Activated T-helper 1 cell treated with Interleukin-2 at 50 U/mL for 16 hours (primary cell): ENCODE results near the gene KSR1.

ENCODE experiments used
- DNase-seq: peaks from one replicate; pipeline ENCODE4 v3.0.0-alpha.2; 2020; ENCODE audit warnings: low read depth

Gene KSR1

GRCh38 chr17:27550974-27551505 lies 94.8 kb downstream of the KSR1 start:
- no peak for DNase-seq

DNA sequence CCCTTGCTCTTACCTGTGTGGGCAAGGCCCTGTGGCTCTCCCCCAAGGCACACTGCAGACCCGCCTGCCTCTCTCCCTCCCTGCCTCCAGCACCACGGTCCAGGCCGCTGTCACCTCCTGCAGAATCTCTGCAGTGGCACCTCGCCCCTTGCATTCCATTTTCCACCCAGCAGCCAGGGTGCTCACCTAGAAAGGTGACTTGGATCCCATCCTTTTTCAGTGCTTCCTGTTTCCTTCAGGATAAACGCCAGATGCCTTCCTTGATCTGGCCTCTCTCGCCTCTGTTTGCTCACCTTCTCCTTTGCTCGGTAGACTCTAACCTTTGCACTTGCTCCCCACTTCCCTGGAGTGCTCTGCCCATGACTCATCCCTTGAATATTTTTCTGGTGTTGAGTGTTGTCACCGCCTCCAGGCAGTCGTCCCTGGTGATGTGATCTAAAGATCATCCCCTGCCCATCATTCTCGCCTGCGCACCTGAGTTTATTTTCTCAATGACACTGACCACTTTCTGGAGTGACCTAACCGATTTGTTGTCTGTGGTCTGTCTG lies 95.5 kb downstream of the KSR1 start:
- no peak for DNase-seq

DNA sequence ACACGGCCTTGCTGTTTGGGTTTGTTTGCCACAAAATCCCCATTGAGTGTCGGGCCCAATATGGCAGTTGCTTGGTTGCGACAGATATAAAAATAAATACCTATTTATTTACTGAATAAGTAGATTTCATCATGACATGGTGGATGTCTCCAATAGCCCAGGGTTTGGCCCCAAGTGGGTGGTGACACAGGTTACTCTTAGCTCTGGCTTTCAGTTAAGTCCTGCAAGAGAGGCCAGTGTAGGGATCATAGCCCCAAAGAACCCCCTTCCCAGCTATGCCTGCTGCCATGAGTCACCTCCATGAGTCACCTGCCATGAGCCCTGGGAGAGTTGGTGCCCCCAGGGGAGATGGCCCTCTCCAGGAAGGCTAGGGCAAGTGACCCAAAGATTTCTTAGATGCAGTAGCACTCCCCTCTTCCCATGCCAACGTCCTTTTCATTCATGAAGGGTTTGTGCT lies 96.1 kb downstream of the KSR1 start:
- DNase-seq, result no peak

GRCh38 chr17:27553019-27553511 lies 96.8 kb downstream of the KSR1 start:
- DNase-seq, result no peak

- DNase-seq, result no peak
These were observed 97.9 kb downstream of the KSR1 start for GRCh38 chr17:27554152-27554551.

DNA sequence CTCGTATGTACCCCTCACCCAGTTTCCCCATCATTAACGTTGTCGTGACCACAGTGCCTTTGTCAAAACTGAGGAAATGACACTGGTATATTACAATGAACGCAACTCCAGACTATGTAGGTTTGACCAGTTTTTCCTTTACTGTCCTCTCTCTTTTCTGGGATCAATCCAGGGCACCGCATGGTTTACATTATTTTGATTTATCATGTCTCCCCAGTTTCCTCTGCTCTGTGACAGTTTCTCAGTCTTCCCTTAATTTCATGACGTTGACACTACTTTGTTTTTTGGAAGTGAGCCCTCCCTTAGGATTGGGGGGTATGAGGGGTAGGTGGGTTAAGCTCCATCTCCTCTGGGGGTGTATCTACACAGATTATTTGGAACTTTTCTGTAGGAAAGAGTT lies 98.7 kb downstream of the KSR1 start:
- no peak for DNase-seq

- no peak for DNase-seq
These were observed 99.1 kb downstream of the KSR1 start for GRCh38 chr17:27555339-27555738.

DNA sequence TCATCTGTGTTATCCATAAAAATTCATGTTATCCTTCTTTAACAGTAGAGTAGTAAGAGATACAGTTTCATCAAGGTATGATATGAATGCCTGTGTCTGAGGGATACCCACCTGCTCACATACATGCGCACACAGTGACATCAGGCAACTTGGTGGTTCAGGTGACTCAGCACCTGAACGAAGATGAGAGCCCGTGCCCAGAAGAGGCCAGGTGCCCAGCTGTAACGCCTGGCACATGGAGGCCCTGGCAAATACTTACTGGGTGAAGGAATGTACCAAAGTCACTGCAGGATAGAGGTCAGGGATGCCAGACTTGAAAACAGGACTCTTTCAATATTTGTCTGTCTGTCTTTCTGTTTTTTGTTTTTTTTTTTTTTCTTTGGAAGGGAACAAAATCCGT lies 102.1 kb downstream of the KSR1 start:
- no peak for DNase-seq

DNA sequence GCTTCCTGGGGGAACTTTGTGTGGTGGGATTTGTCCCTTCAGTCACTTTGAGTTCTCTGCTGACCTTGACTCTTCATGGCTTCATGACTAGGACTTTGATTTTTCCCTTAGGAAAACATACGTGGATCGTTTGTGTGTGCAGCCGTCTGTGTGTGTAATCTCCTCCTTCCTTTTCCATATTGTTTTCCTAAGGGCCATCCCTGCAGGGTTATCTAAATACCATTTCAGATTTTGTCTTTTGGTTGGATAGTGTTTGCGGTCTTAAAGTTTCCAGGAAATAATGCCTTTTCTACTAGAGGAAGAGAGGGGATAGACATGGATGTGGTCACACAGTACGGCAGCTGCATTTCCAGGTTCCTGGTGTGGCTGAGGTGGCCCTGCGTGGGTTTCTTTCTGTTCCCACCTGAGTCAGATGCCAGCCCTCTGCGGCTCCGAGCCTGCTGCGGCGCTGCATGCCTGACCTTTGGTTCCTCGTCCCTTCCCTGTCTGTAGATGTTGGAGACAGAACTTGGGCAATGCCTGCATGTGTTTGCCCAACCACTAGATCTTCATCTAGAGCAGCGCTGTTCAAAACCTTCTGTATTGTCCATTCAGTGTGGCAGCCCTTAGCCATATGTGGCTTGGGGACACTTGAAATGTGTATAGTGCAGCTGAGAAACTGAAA lies 102.7 kb downstream of the KSR1 start:
- DNase-seq, result no peak

DNA sequence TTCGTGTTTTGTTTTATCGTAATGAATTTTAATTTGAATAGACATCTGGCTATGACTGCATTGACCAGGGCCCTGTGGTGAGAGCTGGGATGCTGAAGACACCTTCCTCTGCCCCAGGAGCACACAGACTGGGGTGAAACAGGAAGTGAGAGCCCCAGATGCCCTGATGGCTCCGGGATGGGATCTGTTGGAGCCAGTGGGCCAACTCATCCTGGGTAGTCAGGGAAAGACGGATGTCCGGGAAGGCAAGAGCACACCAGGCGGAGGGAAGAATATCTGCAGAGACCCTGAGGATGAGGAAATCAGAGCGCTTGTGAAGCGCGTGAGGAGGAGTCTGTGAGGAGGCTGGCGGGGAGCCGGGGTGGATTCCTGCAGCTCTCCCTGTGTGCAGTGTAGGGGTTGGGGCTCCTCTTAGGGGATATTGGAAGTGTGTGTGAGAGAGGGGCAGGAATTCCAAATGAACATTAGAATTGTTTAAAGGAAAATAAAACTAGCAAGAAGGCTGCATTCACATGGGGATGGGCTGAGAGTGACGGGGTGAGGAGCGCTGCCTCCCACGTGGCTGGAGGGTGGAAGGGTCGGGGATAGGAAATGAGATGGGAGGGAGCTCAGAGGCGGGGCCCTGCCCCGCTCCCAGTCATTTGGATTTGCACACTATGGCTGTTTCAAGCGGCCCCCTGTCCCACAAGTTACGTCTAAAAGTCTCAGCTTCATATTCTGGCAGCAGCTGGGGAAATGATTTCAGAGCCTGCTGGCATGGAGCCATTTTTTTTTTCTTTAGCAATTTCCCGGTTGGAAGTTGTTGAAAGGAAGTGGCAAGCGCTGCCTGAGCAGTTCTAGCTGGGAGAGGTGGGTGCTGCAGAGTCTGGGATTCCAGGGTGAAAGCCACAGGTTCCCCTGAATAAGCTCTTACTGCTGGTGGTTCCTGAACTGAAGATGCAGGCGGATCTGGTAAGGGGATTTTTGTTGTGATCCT lies 103.5 kb downstream of the KSR1 start:
- DNase-seq, result no peak

DNA sequence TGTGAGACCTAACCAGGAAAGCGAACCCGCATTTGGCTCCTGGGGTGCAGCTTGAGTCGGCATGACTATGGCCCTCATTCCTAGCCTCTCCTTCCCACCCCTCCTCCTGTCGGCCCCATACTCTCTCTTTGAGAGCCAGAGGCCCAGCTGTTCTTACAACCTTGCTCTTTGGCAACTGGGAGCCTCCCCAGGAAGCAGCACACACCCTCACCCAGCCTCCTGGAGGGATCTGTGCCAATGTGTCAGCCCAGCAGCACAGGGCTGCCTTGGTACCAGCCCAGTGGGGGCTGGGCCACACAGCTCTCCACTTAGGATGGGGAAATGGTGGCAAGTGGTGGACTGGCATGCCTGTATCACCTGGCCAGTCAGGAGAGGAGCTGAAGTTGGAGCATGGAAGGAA lies 104.4 kb downstream of the KSR1 start:
- DNase-seq, result no peak

DNA sequence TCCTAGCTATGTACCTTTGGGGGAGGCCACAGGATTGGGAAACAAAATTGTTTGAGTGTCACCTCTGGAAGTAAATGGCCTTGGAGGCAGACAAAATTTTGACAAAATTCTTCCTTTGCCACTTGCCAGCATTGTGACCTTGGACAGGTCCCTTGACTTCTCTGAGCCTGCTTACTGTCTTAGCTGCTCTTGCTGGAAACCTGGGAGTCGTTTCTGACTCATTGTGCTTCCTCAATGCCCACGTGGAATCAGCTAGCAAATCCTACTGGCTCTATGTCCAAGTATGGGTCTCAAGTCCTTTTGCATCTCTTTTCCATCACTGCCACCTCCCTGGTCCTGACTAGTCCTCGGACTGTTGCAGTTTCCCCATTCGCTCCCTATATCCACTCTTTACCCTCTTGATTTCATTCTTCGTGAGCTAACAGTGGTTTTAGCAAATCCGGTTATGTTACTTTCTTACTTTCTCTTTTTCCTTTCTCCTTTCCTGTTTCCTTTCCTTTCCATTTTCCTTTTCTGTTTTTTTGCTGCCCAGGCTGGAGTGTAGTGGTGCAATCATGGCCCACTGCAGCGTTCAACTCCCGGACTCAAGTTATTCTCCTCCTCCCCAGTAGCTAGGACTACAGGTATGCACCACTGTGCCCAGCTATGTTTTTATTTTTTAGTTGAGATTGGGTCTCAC lies 106.7 kb downstream of the KSR1 start:
- DNase-seq, result no peak

DNA sequence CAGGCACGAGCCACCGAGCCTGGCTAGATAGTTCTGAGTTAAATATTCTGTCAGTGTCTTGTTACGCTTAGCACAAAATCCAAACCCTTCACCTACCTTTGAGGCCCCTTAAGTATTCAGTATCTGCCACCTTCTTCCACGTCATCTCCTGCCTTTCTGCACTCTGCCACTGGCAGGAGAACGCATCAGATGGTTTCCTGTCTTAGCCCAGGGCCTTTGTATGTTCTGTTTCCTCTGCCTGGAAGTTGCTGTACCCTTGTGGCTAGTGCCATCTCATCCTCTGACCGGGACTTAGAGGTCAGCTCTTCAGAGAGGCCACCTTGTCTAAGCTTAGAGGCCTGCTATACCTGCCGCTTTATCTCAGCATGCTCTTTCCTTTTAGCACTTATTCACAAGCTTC lies 107.3 kb downstream of the KSR1 start:
- DNase-seq, result no peak

- no peak for DNase-seq
These were observed 108.2 kb downstream of the KSR1 start for GRCh38 chr17:27564463-27564862.

DNA sequence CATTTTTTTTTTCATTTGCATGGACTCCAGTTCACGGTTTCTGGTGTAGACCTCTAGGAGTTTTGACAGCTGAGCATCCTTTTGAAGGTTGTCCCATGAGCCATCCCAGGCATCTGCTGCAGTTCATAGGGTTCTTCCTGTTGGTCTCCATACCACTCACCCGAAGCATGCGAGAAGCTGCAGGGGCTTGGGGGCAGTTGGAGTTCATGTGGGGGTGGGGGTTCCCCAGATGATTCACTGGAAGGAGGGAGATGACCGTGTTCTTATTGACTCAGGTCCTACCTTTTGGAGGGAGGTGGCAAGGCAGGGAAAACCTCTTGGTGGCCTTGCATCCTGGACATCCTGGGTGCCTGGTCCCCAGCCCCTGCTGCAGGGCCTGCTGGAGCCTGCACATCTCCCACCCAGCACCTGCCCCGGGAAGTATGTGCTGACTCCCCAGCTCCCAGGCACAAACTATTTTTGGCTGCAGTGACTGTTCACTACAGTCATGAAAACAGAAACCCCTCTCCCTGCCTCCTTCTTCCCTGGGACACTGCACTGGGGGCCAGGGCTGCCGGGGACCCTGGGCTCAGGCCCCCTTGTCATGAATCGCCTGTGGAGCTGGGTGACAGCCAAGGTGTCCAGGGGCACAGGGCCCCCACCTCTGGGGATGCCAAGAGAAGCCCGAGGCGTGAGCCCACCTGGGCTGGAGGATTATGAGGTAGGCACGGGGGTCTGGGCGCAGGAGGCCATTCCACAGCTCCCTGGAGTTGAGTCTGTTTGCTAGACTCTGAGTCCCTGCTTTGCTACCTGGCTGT lies 109.8 kb downstream of the KSR1 start:
- no peak for DNase-seq

DNA sequence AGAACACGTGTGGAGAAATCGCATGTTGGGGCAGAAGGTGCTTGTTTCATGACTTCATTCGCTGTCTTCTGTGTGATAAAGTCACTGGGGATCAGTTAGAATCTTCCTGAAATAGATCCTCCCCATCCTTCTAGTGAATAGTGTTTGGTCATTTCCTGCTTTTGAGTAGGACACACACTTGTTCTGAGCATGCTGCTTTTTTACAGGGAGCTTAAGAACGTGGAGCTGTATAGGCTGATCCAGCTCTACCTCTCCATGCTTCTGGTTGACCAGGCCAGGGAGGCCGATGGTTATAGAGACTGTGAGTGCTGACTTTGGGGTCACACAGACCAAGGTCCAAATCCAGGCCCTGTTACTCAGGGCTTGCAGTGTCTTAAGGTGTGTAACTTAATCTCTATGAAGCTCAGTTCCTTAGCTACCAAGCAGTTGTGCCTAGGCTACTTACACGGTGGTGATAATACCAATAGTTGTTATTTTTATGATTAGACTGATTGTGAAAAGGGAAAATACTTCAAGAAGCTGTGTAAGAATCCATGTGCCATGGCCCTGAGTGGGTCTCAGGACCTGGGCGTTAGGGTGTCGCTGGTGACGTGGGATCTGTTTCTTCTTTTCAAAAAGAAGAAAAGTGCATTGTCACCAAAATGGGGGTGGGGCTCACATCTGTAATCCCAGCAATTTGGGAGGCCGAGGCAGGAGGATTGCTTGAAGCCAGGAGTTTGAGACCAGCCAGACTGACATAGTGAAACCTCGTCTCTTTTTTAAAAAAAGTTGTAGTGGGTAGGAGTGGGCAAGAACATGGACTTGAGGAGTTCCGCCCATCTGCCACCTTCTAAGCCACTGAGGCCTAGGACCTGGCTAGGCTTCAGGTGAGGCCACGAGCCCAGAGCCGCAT lies 110.7 kb downstream of the KSR1 start:
- no peak for DNase-seq

GRCh38 chr17:27567563-27567859 lies 111.3 kb downstream of the KSR1 start:
- DNase-seq, result no peak

DNA sequence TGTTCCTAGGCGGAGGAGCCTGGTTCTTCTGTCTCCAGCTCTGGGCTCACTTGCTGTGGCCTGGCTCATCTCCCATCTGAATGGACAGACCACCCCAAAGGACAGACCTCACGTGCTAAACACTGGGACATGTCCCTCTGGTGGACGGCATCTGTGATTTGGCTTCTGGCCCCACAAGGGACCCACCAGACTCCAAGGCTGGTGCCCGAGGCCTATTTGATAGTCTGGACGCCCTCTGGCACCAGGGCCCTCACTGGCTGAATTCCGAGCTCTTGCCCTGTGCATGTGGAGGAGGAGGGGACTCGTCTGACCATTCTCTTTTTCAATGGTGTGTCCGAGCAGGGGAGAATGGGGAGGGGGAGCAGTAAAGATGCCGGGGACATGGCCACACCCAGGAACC lies 112.0 kb downstream of the KSR1 start:
- DNase-seq, result no peak

DNA sequence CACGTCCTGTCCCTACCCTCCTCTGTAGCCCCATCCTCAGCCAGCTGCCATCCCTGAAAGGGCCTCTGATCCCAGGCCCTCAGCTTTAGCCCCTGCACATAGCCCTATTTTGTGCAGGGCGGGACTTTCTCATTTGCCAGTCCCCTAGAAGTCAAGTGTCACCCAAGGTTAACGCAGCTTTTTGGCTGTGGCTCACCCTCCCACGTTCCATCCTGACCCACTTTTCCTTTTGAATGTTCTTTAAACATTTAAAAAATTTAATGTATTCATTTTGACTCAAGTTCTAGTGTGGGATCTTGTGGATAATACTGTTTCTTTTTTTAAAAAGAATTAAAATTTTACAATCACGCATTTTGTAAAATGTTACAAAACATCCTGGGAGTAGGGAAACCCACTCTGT lies 112.6 kb downstream of the KSR1 start:
- no peak for DNase-seq

- peak; percentile 7 for DNase-seq
These were observed 113.0 kb downstream of the KSR1 start for GRCh38 chr17:27569257-27569722.
